GM20431 (cell line): Measurements from ENCODE around the gene PBRM1.

Source experiments
- in situ Hi-C: fragments of 300-500 bp; cut with MseI, MboI; formaldehyde crosslinking; loops from one replicate; pipeline ENCODE4 v1.15.0; 2020; ENCODE audit warnings: low sequenced_read_pairs; ENCODE audit not compliant: unreplicated experiment

Gene PBRM1

DNA sequence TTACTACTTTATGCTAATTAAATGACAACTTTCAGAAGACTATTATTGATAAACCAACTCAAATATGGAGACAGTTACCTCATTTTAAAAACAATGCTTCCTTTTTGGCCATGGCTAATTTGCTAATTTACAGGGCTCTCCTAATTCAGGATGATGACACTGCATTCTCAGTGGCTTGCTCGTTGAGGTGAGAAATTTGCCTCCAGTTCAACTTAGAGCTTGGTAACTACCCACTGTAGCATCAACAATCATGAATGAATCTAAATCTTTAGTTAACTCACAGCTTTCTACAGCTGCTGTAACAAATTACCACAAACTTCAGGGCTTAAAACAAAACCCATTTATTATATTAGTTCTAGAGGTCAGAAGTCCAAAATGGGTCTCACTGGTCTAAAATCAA, 14.0 kb downstream of the PBRM1 start:
- in situ Hi-C loops: no loop called here

DNA sequence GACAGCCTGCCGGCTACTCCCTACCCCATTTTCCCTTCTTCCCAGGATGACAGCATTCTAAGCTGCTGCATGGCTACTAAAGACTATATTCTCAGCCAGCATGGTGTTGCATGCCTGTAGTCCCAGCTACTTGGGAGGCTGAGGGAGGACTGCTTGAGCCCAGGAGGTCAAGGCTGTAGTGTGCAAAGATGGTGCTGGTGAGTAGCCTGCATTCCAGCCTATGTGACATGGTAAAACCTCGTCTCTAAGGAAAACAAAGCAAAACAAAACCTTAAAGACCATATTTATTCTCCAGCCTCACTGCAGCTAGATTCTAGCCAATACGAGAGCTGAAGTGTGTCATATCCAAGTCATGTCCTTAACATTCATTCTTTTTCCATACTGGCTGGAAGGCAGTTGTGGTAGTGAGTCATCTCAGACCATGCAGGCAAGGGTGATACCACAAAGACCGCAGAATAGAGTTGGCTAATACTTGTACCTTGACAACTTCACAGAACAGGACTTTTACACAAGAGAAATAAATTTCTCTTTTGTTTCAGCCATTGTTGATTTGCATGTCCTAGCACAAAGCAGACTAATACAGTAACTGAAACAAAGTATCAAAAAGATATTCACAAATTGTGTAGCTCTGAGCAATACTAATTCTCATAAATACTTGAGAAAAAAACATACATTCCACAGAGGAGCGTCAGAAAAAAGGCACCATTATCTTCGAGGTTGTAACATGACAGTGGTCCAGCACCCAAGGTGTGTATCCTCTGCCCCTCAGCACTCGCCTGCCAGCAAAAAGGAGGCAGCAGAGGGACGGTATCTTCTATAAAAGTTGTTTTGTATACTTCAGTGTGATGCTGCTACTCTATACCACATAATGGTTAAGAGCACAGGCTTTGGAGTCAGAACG, 14.8 kb downstream of the PBRM1 start:
- in situ Hi-C loops: no loop called here

DNA sequence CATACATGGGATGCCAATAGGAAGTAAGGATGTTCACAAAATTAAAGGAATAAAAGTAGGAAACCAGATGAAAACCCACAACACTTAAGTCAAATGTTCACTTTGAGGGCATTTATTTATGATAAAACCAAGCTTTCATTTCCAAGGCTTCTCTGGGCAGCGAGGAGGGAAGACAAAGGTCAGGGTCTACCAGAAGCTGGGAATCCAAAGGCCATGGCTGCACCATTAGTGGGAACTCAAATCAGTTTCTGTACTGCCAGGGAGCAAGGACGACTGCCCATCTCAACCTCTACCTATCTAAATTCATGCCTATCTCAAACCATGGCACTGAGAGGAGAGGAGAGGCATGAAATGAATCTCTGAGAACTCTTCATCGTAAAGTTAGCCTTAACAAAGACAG, 22.6 kb downstream of the PBRM1 start:
- in situ Hi-C loops: no loop called here

DNA sequence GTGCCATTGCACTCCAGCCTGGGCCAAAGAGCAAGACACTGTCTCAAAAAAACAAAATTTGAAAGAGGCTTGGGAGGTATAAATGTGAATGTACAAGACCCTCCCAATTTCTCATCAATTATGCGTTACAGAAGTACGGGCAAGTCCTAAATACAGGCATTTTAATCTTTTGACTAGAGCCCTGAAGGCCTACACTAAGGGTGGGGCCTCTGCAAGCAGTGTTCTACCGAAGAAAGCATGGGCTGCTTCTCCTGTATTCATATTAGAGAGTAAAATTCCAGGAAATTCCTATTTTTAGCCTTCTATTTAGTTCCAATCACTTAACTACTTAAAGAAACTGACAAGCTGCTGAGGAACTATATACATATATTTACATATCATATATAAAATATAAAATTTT, 25.7 kb downstream of the PBRM1 start:
- in situ Hi-C loops: no loop called here

DNA sequence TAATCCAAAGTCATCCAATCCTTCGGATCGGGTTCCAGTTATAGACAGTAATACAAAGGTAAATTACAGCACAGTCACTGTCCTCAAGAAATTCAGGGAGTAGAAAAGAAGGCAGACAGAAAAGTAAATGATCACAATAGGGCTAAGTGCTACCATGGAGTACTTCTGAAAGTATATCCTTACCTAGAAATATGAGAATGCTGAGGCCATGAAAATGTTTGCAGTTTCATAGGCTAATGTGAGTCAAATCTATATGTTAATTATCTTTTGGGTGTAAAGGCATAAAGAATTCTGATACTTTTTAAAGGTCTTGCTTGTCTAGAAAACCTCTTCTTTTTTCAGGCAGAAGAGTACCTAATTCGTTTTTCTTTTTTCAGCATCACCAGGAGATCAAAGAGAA, 29.8 kb downstream of the PBRM1 start:
- in situ Hi-C loops: no loop called here

DNA sequence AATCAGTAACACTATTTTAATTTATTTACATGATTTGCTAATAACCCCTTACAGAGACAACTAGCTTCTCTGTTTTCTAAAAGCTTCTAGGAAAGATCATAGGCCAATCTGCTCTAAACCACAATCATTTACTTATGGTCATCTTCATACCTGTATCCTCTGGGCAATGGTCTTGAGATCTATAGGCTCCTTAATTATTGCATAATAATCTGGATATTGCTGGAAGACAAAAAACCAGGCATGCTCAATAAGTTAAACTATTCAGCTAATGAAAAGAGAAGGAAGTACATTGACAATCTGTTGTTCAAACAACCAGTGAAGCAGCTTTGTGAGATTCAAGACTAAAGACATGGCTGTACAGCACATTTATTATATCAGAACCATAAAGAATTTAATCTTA, 34.1 kb downstream of the PBRM1 start:
- in situ Hi-C loops: no loop called here

DNA sequence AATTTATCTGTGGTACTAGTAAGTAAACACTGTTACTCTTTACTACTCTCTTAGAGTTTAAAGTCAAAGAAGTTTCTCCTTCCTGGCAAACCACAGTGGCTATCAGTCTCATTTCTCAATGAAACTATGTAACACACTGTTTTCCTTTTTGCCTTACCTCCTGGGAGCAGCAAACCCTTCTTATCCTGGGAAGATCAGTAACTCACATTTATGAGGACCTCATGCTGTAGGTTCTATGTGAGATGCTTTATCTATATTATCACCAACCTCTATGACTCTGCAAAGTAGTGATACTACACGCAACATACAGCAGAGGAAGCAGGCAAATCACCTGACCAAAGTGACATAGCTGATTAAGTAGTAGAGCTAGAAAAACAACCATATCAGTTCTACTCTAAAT, 35.3 kb downstream of the PBRM1 start:
- in situ Hi-C loops: no loop called here

DNA sequence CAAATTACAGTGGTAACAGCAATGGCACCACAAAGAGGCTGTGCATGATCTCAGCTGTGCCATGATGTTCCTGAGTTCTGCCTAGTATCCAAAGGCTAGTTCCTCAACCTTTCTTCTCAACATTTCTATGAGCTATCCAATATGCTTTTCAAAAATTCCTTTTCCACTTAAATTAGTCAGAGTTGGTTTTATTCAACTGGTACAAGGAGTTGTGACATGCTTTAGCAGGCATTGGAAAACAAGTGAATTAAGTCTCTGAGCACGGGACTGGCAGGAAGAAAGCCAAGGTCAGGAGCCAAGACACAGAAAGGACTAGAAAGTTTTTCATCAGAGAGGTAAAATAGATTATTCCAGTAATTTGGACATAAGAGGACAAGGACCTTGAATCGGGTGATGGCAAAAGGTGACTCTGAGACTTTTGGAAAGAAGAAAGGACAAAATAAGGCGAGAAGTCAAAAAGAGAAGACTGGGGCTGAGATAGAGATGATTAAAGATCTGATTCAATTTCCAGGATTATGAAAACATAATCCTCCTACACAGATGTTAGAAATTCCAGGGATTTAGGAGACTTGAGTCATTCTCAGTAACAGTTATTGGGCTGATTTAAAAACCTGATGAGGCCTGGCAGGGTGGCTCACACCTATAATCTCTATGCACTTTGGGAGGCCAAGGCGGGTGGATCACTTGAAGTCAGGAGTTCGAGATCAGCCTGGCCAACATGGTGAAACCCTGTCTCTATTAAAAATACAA, 36.1 kb downstream of the PBRM1 start:
- in situ Hi-C loops: no loop called here

DNA sequence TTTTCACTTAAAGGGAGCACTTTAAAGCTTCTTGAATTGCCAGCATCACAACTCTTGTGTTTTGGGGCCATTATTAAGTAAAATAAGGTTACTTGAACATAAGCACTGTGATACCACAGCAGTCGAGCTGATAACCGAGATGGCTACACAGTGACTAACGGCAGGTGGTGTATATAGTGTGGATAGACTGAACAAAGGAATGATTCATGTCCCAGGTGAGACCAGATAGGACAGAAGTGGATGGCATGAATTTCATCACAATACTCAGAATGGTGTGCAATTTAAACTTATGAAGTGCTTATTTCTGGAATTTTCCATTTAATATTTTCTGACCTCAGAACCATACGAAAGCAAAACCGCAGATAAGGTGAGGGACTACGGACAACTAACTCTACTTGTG, 40.2 kb downstream of the PBRM1 start:
- in situ Hi-C loops: no loop called here

DNA sequence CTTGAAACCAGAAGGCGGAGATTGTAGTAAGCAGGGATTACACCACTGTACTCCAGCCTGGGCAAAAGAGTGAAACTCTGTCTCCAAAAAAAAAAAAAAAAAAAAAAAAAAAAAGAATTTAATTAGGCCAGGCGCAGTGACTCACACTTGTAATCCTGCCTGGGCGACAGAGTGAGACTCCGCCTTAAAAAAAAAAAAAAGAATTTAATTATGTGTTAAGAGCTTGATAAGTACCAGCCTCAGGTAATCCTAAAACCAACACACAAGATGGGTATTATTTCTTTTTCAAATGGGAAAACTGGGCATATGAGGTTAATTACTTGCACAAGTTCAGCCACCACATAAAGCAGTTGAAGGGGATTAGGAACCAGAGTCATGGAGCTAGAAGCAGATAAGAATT, 49.0 kb downstream of the PBRM1 start:
- in situ Hi-C loops: no loop called here

DNA sequence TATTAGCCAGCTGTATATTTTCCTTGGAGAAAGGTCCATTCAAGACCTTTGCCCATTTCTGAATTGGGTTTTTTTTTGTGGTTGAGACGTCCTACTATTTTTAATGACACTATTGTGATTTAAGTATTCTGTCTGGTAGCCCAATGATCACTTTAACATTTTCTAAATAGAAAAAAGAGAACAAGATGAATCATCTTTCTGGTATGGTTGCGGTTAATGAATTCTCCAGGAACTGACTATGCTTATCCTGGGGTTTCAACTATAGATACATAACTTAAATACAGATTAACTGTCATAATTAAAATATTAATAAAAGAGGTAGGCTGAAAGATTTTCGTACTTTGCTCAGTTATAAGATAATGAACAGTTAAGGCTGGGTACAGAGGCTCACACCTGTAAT, 51.9 kb downstream of the PBRM1 start:
- in situ Hi-C loops: no loop called here

DNA sequence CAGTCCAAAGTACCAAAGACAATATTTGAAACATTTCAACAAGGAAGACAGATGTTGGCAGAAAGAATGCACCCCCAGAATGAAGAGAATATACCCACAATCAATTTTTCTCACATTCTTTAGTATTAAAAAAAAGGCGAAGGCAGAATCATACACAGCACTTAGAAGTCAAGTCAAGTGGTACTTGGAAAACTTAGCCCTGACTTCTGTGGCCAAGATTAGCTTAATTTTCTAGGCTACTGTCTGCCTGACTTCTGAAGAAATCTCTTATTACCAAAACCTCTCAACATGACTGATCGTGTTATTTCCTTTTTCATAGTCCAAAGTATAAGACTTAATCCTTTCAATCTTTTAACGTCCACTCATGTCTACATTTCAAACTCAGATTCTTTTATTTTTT, 60.7 kb downstream of the PBRM1 start:
- in situ Hi-C loops: no loop called here

DNA sequence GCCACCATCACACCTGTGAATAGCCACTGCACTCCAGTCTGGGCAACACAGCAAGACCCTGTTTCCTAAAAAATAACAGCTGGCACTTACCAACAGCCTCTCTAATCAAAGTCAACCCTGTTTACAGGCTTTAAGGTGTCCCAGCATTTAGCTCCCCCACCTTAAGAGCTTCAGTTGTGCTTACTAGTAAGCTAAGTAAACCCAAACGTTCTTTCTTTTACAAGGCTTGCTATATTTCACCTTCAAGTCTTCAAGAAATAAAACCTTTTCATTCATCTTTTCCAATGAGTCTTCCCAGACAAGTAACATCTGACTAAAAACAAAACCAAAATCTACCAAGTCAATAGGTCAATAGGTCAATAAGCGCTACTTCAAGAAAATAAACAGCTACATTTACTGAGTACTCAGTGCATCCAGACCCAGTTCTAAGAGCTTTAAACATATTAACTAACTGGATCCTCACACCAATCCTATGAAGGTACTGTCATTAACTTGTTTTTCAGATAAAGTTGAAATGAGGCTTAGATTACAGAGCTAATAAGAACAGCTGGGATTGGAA, 62.4 kb downstream of the PBRM1 start:
- in situ Hi-C loops: no loop called here

DNA sequence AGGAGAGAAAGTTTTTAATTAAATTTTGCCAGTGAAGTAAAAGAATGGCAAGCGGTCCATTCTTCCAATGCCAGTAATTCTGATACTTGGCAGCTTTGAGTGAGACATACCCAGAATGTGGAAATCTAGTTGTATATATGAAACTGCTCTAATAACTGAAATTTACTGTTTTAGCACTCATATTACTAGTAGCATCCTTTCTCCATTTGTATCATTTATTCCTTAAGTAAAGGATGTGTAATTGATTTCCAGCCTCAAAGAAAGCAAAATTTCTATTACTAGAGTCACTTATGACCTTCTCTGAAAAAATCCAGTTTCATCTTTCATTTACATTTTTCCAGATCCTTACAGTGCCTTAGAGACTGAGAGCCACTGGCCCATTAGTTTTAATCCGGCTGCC, 65.1 kb downstream of the PBRM1 start:
- in situ Hi-C loops: no loop called here

DNA sequence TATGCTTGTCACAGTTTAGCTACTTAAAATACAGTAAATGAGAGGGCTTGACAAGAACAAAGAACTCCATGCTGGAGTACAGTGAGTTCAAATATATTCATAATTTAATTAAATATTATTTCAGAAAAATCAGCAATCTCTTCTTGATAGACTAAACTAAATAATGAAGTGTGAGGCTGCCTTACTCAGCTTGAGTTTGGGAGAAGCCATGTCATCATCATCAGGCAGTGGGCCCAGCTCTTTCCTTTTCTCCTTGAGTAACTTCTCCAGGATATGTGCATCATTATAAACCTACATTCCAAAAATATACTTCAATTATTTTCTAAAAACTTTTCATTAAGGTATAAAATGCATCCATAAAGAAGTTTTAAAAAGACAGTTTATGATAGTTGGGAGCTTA, 70.5 kb downstream of the PBRM1 start:
- in situ Hi-C loops: no loop called here

DNA sequence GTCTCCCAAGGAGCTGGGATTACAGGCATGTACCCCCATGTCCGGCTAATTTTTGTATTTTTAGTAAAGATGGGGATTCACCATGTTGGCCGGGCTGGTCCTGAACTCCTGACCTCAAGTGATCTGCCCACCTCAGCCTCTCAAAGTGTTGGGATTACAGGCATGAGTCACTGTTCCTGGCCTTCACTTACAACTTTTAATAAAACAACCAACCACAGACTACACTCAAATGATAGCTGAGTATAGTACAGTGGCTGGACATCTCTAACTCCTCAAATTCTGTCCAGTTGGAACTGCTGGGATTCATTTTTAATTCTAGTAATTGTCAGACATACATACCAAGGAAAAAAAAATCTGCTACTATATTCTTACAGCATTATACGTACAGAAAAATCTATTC, 71.0 kb downstream of the PBRM1 start:
- in situ Hi-C loops: no loop called here

DNA sequence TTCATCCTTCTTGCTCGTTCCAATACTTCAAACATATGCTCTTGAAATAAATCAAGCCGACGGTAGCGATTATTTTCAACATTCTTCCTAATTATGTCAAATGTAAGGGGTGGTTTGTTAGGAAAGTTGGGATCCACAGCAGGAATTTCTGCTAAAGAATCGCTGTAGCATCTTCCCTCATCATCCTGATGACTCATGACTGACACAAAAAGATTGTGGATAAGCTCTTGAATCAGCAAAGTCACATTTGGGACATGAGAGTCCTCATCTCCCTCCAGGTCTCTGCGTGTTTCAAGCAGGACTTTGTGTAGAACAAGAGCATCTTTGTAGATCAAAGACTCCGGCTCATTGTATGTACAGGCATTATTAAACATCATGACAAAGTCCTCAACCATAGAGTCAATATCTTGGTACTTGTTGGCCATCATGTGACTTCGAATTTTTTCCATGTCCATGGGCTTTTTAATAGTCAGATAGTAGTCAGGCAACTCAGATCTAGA, 76.3 kb downstream of the PBRM1 start:
- in situ Hi-C loops: no loop called here

DNA sequence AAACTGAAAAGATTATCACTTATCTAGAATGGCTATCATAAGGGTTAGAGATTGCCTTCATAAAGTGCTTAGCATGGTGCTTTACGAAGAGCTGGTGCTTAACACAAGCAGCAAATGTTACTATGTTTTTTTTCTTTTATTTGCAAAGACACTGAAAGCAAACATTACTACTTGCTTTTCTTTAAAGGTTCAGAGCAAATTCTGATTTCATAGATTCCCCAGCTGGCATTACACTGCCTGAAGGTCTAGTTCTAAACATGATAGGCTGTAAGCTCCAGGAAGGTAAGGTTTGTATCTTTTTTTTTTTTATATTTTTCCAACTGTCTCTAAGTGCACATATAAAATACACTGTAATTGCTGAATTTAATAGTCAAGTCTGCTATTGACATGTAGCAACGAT, 77.4 kb downstream of the PBRM1 start:
- in situ Hi-C loops: no loop called here

DNA sequence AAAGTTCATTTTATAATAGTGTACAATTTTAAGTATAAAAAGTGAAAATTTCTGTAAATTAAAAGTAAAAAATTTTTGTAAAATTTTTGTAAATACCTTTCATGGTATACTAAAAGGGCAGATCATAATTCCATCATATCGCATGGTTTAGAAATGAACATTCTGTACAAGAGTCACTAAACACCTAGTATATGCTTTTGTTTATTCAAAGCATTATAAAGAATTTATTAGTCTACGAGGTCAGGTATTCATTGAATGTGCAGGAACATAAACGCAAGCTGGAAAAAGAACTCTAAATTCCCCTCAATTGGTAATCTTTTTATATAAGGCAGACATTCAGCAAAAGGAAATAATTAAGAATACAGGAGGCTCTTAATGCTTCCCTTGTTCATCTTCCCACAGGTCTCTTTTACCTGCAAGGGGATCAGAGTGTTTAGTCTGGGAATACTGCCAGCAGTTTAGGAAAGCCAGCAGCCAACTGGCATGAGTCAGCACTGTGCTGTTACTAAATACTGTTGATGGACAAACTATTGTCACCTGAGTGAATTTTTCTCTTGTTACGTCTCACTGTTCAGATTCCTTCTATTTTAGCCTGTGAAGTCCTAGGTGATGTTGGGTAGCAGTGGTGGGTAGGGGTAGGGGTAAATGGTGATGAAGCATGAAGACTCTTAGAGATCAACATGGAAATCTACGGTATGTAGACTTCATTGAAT, 79.2 kb downstream of the PBRM1 start:
- in situ Hi-C loops: no loop called here

DNA sequence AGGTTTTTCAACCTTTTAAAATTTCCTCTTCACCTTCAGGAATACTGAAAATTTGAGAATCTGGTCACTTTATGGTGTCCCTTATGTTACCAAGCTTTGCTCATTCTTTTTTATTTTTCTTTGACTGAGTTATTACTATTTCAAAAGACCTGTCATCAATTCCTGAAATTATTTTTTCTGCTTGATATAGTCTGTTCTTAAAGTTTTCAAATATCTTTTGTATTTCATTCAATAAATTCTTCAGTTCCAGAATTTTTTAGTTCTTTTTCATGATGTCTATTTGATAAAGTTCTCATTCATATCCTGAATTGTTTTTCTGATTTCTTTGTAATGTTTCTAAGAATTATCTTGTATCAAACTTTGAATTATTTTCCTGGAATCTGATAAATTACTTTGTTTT, 85.5 kb downstream of the PBRM1 start:
- in situ Hi-C loops: no loop called here
